ENCODE measurements around the gene BUB1.

The BUB1 gene

GRCh38 chr2:110679865-110680264 lies 2.0 kb upstream of the BUB1 start:
- TF ChIP-seq CTCF (IDR thresholded peaks at IDR 0.05) = no peak
- Histone ChIP-seq H3K4me1 (ENCODE audit: control insufficient read depth in 1 of 2, insufficient read depth in 1 of 2, low read depth in 1 of 2, low read length in 1 of 2) (peaks cover 15 to 24% of the 10 kb centered on the region in 2 experiments), H3K27ac (no peak overlapping the region)

DNA sequence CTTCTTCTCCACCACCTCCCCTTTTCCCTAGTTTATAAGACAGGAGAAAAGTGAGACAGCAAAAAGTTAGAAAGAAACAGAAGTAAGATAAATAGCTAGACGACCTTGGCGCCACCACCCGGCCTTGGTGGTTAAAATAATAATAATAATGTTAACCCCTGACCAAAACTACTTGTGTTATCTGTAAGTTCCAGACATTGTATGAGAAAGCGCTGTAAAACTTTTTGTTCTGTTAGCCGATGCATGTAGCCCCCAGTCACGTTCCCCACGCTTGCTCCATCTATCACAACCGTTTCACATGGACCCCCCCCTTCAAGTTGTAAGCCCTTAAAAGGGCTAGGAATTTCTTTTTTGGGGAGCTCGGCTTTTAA lies 1.5 kb upstream of the BUB1 start:
- Histone ChIP-seq H3K36me3 (no peaks in the 10 kb centered on the region), H3K27me3 (no peaks in the 10 kb centered on the region), H3K9me3 (no peaks in the 10 kb centered on the region), H3K4me1 (ENCODE audit: control insufficient read depth in 1 of 2, insufficient read depth in 1 of 2, low read depth in 1 of 2, low read length in 1 of 2) (peaks cover 15 to 24% of the 10 kb centered on the region in 2 experiments), H3K27ac (peak overlapping the region; percentile 85), H3K4me3 (ENCODE audit: low read depth in 1 of 2, low read length in 1 of 2) (peak overlapping the region; percentile 87 to 99)
- no peak for TF ChIP-seq CTCF (IDR thresholded peaks at IDR 0.05)

More at GRCh38 chr2:110679865-110680264, 2.0 kb upstream of the BUB1 start:
- H3K4me3 ChIP-seq (ENCODE audit: low read depth in 1 of 2, low read length in 1 of 2) = no peak overlapping the region
- no peaks in the 10 kb centered on the region for H3K36me3 ChIP-seq
- no peaks in the 10 kb centered on the region for H3K27me3 ChIP-seq
- H3K9me3 ChIP-seq = no peaks in the 10 kb centered on the region

DNA sequence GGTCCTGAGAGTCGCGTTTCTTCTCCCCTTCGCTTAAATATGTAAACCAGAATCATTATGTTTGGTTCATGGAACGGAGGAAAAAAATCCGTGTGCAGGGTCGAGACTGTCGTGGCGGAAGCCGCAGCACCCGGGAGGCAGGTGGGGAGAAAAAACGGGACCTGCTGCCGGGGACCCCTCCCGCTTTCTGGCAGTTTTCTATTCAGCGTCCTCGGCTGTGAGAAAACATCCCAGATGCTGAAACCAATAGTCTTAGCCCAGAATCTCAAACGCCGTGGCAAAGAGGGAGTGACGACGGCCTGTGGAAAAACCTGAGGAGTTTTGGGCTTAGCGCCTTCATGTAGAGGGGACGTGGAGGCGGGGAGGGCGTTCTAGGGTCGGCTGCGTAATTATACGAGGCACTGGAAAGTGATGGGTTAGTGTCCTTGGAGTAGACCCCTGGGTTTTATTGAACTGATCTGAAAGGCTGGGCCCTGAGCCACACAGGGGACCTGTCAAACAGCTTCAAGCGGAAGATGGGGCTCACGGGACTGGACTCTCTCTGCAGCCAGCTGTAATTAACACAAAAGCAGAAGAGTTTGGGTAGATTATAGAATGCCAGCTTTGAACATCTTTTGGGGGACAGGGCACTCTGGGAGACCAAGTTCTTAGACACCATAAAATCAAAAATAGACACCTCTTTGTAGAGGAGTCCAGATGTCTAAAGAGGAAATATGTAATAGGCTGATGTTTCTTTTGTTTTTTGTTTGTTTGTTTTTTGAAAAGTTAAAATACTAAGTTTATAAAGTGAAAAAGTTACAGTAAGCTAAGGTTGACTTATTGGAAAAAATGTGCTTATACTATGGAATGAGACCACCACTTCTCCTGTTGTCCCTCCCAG lies 834 bp upstream of the BUB1 start:
- TF ChIP-seq CTCF (IDR thresholded peaks at IDR 0.05) = no peak
- peaks cover 15 to 24% of the 10 kb centered on the region in 2 experiments for H3K4me1 ChIP-seq (ENCODE audit: control insufficient read depth in 1 of 2, insufficient read depth in 1 of 2, low read depth in 1 of 2, low read length in 1 of 2)
- H3K27ac ChIP-seq = peak overlapping the region; percentile 85
- H3K9me3 ChIP-seq = no peaks in the 10 kb centered on the region
- H3K27me3 ChIP-seq = no peaks in the 10 kb centered on the region
- H3K4me3 ChIP-seq (ENCODE audit: low read depth in 1 of 2, low read length in 1 of 2) = peak overlapping the region; percentile 87 to 99
- H3K36me3 ChIP-seq = peaks cover 1% of the 10 kb centered on the region

DNA sequence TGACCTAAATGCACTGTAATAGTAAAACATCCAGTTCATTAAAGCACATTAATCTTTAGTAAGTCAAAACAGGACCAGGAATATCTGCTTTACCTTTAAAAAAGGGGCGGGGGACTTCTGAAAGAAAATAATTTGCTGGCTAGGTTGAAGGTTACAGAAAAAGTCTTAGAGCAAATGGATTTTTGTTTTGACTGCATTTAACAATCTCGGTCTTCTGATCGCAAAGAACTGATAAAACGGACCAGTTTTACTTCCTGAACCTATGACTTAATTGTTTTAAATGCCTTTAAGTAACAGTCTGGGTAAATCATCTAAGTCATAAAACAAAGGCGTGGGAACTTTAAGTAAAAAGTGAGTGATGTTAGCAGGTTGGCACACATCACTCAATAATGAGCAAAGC lies 783 bp downstream of the BUB1 start:
- Histone ChIP-seq H3K27me3 (no peaks in the 10 kb centered on the region), H3K36me3 (peaks cover 16% of the 10 kb centered on the region), H3K4me3 (ENCODE audit: low read depth in 1 of 2, low read length in 1 of 2) (peak overlapping the region in 1 of 2 experiments; percentile 99), H3K4me1 (ENCODE audit: control insufficient read depth in 1 of 2, insufficient read depth in 1 of 2, low read depth in 1 of 2, low read length in 1 of 2) (peaks cover 15 to 24% of the 10 kb centered on the region in 2 experiments), H3K27ac (no peak overlapping the region), H3K9me3 (no peaks in the 10 kb centered on the region)
- no peak for TF ChIP-seq CTCF (IDR thresholded peaks at IDR 0.05)

- Histone ChIP-seq H3K27ac (no peak overlapping the region), H3K9me3 (no peaks in the 10 kb centered on the region), H3K36me3 (peaks cover 20% of the 10 kb centered on the region), H3K27me3 (no peaks in the 10 kb centered on the region), H3K4me3 (ENCODE audit: low read depth in 1 of 2, low read length in 1 of 2) (no peak overlapping the region), H3K4me1 (ENCODE audit: control insufficient read depth in 1 of 2, insufficient read depth in 1 of 2, low read depth in 1 of 2, low read length in 1 of 2) (peaks cover 15 to 24% of the 10 kb centered on the region in 2 experiments)
- TF ChIP-seq CTCF (IDR thresholded peaks at IDR 0.05) = no peak
Observed at GRCh38 chr2:110675679-110676078, 2.2 kb downstream of the BUB1 start.

All from neutrophil (primary cell).